AG04450 (cell line): ENCODE results near the gene ITGA5. TPM values are rescaled to one million over a fixed set of nuclear protein-coding genes. Genes with fewer than 3 reads are reported as not detected.
"Not testable (repeated sequence)": the region's sequence is repeated elsewhere in the genome, so short reads cannot be mapped to it uniquely, and the experiment has no call there.

Experiments used
- CTCF ChIA-PET: fragments of 300-600, 350-600 bp; formaldehyde crosslinking; extraction: SDS; loops from one replicate; lab custom pipeline; 2022; ENCODE audit warnings: antibody characterized with exemption, inconsistent platforms; lab: Charles Lee
- POLR2A ChIA-PET: fragments of 350-600 bp; formaldehyde crosslinking; extraction: SDS; loops from one replicate; lab custom pipeline; 2021; ENCODE audit warnings: antibody characterized with exemption, inconsistent platforms; lab: Yijun Ruan, JAX
- DNase-seq: peaks from one replicate; pipeline ENCODE4 v3.0.0-alpha.2; 2011; ENCODE audit warnings: low read depth, low spot score
- H3K27ac ChIP-seq: one replicate; pipeline ENCODE4 v1.5.1; 2012; ENCODE audit warnings: low read depth, low read length, control low read depth
- H3K27me3 ChIP-seq: one replicate; pipeline ENCODE4 v1.6.0; 2012; ENCODE audit warnings: low read length; ENCODE audit not compliant: control insufficient read depth, insufficient read depth
- H3K4me3 ChIP-seq: 2 replicates; pipeline ENCODE4 v1.5.1; 2011; ENCODE audit warnings: mild to moderate bottlenecking, low read depth, low read length, control low read depth
- H3K9me3 ChIP-seq: 2 replicates; pipeline ENCODE4 v1.5.1; 2012; ENCODE audit warnings: low read length; ENCODE audit not compliant: control insufficient read depth, insufficient read depth
- CTCF ChIP-seq: IDR thresholded peaks from 2 replicates; pipeline ENCODE4 v1.5.1; 2011; ENCODE audit warnings: low read depth, low read length, control low read depth, inconsistent platforms
- polyA plus RNA-seq: library from polyadenylated mRNA; depleted of rRNA; stranded (reverse); fragments of >200 nt; gene quantifications from 2 replicates; pipeline ENCODE4 v1.2.3, GENCODE V29; 2011

Gene ITGA5
- polyA plus RNA-seq, 1 experiment: 160 TPM

- H3K4me3 ChIP-seq: no peak overlapping the region
- no peaks in the 10 kb centered on the region for H3K27me3 ChIP-seq
- ChIA-PET POLR2A (no interaction called here), CTCF (interaction anchor here (3.6 to 7.0 kb wide), 4 partner anchors 15 to 142 kb away, joined by 16 to 48 read pairs (median 34); no protein-coding TSS in a partner anchor)
- H3K27ac ChIP-seq: no peak overlapping the region
- no peak for DNase-seq
- H3K9me3 ChIP-seq: no peaks in the 10 kb centered on the region
- no peak for TF ChIP-seq CTCF
Observed at GRCh38 chr12:54356228-54356627, 62.8 kb downstream of the ITGA5 start.

DNA sequence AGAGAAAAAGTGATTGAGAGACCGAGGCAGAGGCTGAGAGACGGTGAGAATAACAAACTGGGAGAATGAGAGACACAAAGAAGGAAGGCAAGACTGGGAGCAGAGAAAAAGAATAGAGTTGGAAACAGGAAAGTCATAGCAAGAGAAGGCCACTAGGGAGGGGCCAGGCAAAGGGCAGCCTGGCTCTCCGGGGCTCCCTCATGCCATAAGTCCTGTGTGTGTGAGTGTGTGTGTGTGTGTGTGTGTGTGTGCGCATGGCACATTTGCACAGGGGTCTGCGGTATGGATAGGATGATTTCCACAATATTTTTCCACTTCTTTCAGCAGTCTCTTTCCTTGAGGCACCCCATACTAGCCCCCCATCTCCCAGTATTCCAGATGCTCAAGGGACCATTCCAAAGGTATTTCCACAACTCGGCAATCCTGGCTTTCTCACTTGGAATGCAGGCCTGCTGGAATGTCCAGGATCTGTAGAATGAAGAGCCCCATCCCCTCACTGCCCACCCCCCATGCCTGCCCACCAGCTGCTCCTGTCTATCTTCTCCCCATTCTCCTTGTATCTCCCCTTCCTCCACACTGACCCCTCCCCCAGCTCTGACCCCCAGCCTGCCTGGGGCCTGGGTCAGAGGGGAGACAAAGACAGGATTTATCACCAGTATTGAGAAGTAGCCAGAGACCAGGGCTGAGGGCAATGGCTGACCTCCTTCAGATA lies 63.8 kb downstream of the ITGA5 start:
- no peak for DNase-seq
- ChIA-PET POLR2A (no interaction called here), CTCF (interaction anchor here (0.9 to 7.0 kb wide), 2 partner anchors 18 to 103 kb away, joined by 5 to 48 read pairs; no protein-coding TSS in a partner anchor)
- Histone ChIP-seq H3K27ac (no peak overlapping the region), H3K4me3 (no peak overlapping the region), H3K9me3 (no peaks in the 10 kb centered on the region), H3K27me3 (no peaks in the 10 kb centered on the region)
- TF ChIP-seq CTCF: no peak; the same call in 1 of the 2 replicates

GRCh38 chr12:54354271-54354670 lies 64.8 kb downstream of the ITGA5 start:
- H3K27me3 ChIP-seq, H3K9me3 ChIP-seq, DNase-seq, H3K4me3 ChIP-seq, POLR2A ChIA-PET, H3K27ac ChIP-seq: not testable (repeated sequence)
- CTCF ChIA-PET: interaction anchor here (0.6 to 1.7 kb wide), 4 partner anchors 29 to 102 kb away, joined by 3 to 7 read pairs (median 4); partner anchors contain the start of gene COPZ1

DNA sequence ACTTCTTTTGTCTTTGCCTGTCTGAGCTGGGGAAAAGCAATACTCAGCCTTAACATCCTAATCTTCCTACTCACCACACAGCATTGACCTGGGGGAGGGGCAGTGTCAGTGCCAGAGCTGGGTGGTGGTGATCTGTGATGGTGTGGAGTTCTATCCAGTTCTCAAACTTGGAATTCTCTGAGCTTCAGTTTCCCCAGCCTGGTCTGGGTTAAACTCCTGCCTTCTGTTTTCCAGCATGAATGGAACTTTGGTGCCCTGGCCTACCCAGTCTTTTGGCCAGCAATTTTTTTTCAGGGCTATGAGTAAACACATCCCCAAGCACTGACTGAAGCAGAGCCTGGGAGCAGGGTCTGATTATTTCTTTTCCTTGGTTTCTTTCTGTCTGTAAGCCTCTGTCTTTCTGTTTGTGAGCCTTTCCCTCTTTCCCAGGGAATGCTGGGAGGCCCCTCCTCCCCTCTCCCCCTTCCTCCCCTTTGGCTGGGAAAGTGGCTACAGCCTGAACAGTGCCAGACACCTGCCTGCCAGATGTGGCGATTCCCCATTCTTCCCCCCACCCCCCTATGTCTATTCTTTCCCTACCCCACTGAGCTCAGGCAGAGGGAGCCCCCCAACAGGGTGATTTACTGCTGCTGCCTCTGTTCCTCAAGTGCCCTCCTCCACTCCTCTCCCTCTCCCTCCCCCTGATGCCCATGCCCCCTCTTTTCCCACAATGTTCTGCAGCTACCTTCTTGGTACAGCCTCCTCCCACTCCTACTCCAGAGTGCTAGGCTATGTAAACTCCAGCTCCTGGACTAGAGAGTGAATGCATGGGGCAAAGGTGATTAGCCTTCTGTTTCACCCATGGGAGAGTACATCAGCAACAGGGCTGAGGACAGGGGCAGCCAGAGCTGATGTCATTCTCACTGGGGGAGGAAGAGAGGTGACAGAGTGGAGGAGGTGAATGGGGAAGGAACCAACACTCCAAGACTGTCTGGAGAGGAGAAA lies 65.9 kb downstream of the ITGA5 start:
- H3K9me3 ChIP-seq: no peaks in the 10 kb centered on the region
- H3K4me3 ChIP-seq: no peak overlapping the region
- no peak for DNase-seq
- ChIA-PET CTCF (interaction anchor here (0.7 to 2.2 kb wide), 10 partner anchors 15 to 139 kb away, joined by 3 to 9 read pairs (median 4); partner anchors contain the start of gene COPZ1), POLR2A (interaction anchor here (0.6 to 1.3 kb wide), 2 partner anchors 55 to 67 kb away, joined by 4 read pairs; no protein-coding TSS in a partner anchor)
- no peak for TF ChIP-seq CTCF
- H3K27me3 ChIP-seq: no peaks in the 10 kb centered on the region
- peak overlapping the region; percentile 89 for H3K27ac ChIP-seq

GRCh38 chr12:54352022-54352531 lies 67.0 kb downstream of the ITGA5 start:
- ChIA-PET POLR2A (no interaction called here), CTCF (interaction anchor here (0.5 to 2.2 kb wide), 7 partner anchors 16 to 138 kb away, joined by 3 to 9 read pairs (median 4); partner anchors contain the start of gene COPZ1)
- Histone ChIP-seq H3K27ac (peak overlapping the region; percentile 89), H3K27me3 (no peaks in the 10 kb centered on the region), H3K4me3 (peak overlapping the region; percentile 10; the same call in 1 of the 2 replicates), H3K9me3 (no peaks in the 10 kb centered on the region)
- no peak for DNase-seq
- TF ChIP-seq CTCF: no peak
